K562 (cell line): ENCODE measurements around the gene BHLHE40. TPM values are rescaled to one million over a fixed set of nuclear protein-coding genes. Genes with fewer than 3 reads are reported as not detected.

ENCODE experiments used
- CCAR2 ChIP-seq: fragments of 200-400 bp; formaldehyde crosslinking; IDR thresholded peaks from 2 replicates; pipeline ENCODE4 v1.6.1; 2017; ENCODE audit warnings: mild to moderate bottlenecking, low read depth, low read length
- CHD2 ChIP-seq: IDR thresholded peaks from 2 replicates; pipeline ENCODE4 v1.6.1; 2011; ENCODE audit warnings: low read depth, low read length
- HDAC1 ChIP-seq, 2 experiments: fragments of 450-650 bp; IDR thresholded peaks; 2 replicates each; pipeline ENCODE4 v1.6.1; 2016 to 2017; ENCODE audit warnings: inconsistent platforms in 1 of 2, mild to moderate bottlenecking in 1 of 2, moderate library complexity in 1 of 2
- KLF10 ChIP-seq: fragments of 250-450 bp; sonication (Bioruptor Pico); IDR thresholded peaks from 2 replicates; pipeline ENCODE4 v1.6.1; 2021; ENCODE audit warnings: matching md5 sums
- RCOR1 ChIP-seq, 2 experiments: IDR thresholded peaks; 2 replicates each; pipeline ENCODE4 v1.6.1; 2012; ENCODE audit warnings: low read depth in 2 of 2, low read length in 2 of 2, borderline replicate concordance in 1 of 2, improper control_type of control experiment in 1 of 2
- SETDB1 ChIP-seq: IDR thresholded peaks from one replicate; pipeline ENCODE4 v1.6.1; 2012; ENCODE audit warnings: low read length, control low read depth, inconsistent platforms
- SNRNP70 ChIP-seq: fragments of 200-400 bp; formaldehyde crosslinking; optimal IDR thresholded peaks from 2 replicates; pipeline ENCODE3; 2017; ENCODE audit warnings: low read depth, low read length
- SRSF9 ChIP-seq: fragments of 200-400 bp; formaldehyde crosslinking; IDR thresholded peaks from 2 replicates; pipeline ENCODE4 v1.6.1; 2017; ENCODE audit warnings: low read depth, low read length, borderline replicate concordance
- STAT5B ChIP-seq: fragments of 250-450 bp; sonication (Bioruptor Pico); IDR thresholded peaks from 2 replicates; pipeline ENCODE4 v1.8.0; 2021; ENCODE audit warnings: mild to moderate bottlenecking, inconsistent platforms
- ZC3H8 ChIP-seq: fragments of 450-650 bp; IDR thresholded peaks from 2 replicates; pipeline ENCODE4 v1.6.1; 2017
- ZNF212 ChIP-seq: fragments of 450-650 bp; formaldehyde crosslinking; IDR thresholded peaks from 2 replicates; pipeline ENCODE4 v1.4.0; 2020; ENCODE audit warnings: mild to moderate bottlenecking
- ZNF431 ChIP-seq: sonication (generic); formaldehyde crosslinking; IDR thresholded peaks from 2 replicates; pipeline ENCODE4 v1.8.0; 2022; ENCODE audit warnings: mild to moderate bottlenecking, missing genetic modification reagents
- ZNF589 ChIP-seq: fragments of 200-800 bp; sonication (Bioruptor generic); IDR thresholded peaks from 2 replicates; pipeline ENCODE4 v1.6.1; 2016; ENCODE audit warnings: low read depth, missing genetic modification characterization, missing compliant biosample characterization
- ZNF707 ChIP-seq: fragments of 250-450 bp; sonication (Bioruptor Pico); conservative IDR thresholded peaks from 2 replicates; pipeline ENCODE4 v1.8.0; 2022; ENCODE audit warnings: inconsistent platforms, mild to moderate bottlenecking, moderate library complexity
- polyA plus RNA-seq, 8 experiments: library from polyadenylated mRNA; depleted of rRNA in 4 of 8; stranded (reverse) in 5 of 8; unstranded in 3 of 8; fragments of >200 nt; fragmentation: Nextera tagmentation in 2 of 8; fragmentation: Illumina TruSeq in 1 of 8; extraction: Ambion mirVana in 2 of 8; extraction: Trizol in 1 of 8; gene quantifications; 2 replicates each; pipeline versions ENCODE4 v1.2.1 to v1.2.3, GENCODE V29; 2011 to 2014; ENCODE audit warnings: inconsistent platforms in 1 of 8, missing spikeins in 1 of 8
- total RNA-seq, 7 experiments: library from RNA; depleted of rRNA in 6 of 7; stranded (reverse); fragments of >200 nt in 6 of 7; fragmentation: Illumina TruSeq in 2 of 7; extraction: Trizol in 2 of 7; gene quantifications; 2 replicates each; pipeline versions ENCODE4 v1.2.1 to v1.2.3, GENCODE V29; 2011 to 2021; ENCODE audit warnings: low replicate concordance in 1 of 7
- TF ChIP-seq, protein P1 (sequence below): fragments of 250-450 bp; sonication (Bioruptor Pico); IDR thresholded peaks from 2 replicates; pipeline ENCODE4 v1.4.0; 2020; ENCODE audit warnings: mild to moderate bottlenecking
- TF ChIP-seq, protein P2 (sequence below): fragments of 450-650 bp; IDR thresholded peaks from one replicate; pipeline ENCODE4 v1.6.1; 2018; ENCODE audit warnings: mild to moderate bottlenecking, moderate library complexity; ENCODE audit not compliant: partially characterized antibody
- TF ChIP-seq, protein P3 (sequence below): IDR thresholded peaks from 3 replicates; pipeline ENCODE4 v1.6.1; 2011; ENCODE audit warnings: borderline replicate concordance, mild to moderate bottlenecking, moderate library complexity; ENCODE audit not compliant: insufficient read length; ENCODE audit errors: extremely low read depth
- TF ChIP-seq, protein P4 (sequence below): fragments of 450-650 bp; formaldehyde crosslinking; IDR thresholded peaks from 2 replicates; pipeline ENCODE4 v1.4.0; 2020; ENCODE audit warnings: mild to moderate bottlenecking, moderate library complexity

The BHLHE40 gene
- total and polyA plus RNA-seq, 9 of the 15 experiments (the other 6 are each of a cell fraction or from before 2014, with no cell fraction given): 12.0 to 83.9 (median 31.4) TPM

DNA sequence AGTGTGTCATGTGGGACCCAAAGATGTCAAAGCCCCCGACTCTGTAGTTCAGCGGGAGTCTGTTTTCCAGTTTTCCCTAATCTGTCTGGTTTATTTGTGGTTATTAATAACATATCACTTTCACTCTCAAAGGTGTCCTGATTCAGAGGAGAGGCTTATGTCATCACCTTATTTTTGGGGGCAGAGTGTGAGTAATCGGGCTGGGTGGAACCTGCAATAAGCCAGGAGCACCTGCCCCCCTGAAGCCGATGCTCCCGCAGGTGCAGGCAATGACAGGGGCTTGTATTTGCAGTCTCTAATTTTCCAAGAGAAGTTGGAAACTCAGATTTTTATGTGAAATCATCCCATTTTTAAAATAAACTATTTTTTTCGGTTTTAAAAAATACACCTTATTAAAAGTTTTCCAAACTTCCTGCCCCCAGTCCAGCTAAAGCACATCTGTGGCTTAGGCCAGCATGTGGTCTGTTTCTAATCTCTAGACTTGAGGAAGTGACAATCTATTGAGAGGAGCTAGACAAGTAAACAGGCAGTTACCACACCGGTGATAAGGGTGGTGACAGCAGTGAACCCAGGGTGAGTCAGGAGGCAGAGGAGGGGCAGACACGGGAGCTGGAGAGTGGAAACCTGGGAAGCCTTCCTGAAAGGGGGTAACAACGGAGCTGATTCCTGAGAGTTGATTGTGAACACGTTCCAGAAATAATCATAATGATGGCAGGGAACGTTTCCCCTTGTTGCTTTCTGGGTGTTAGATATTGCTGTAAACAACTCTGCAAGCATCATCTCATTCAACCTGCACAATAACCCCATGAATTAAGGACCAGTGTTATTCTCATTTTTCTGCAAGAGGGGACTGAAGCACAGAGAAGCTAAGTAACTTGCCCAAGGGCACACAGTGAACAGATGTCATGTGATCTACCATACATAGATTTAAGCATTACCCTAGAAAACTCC lies 37.2 kb downstream of the BHLHE40 start (continued):
- TF ChIP-seq, protein P1, sequence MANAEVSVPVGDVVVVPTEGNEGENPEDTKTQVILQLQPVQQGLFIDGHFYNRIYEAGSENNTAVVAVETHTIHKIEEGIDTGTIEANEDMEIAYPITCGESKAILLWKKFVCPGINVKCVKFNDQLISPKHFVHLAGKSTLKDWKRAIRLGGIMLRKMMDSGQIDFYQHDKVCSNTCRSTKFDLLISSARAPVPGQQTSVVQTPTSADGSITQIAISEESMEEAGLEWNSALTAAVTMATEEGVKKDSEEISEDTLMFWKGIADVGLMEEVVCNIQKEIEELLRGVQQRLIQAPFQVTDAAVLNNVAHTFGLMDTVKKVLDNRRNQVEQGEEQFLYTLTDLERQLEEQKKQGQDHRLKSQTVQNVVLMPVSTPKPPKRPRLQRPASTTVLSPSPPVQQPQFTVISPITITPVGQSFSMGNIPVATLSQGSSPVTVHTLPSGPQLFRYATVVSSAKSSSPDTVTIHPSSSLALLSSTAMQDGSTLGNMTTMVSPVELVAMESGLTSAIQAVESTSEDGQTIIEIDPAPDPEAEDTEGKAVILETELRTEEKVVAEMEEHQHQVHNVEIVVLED (CRISPR knock-in tag): no peak
- TF ChIP-seq, protein P2, sequence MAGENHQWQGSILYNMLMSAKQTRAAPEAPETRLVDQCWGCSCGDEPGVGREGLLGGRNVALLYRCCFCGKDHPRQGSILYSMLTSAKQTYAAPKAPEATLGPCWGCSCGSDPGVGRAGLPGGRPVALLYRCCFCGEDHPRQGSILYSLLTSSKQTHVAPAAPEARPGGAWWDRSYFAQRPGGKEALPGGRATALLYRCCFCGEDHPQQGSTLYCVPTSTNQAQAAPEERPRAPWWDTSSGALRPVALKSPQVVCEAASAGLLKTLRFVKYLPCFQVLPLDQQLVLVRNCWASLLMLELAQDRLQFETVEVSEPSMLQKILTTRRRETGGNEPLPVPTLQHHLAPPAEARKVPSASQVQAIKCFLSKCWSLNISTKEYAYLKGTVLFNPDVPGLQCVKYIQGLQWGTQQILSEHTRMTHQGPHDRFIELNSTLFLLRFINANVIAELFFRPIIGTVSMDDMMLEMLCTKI: no peak
- TF ChIP-seq SNRNP70 (no peak), KLF10 (CRISPR knock-in tag) (no peak), CHD2 (no peak), ZNF589 (CRISPR knock-in tag) (peak; percentile 87), CCAR2 (no peak), STAT5B (CRISPR knock-in tag) (no peak), ZNF707 (CRISPR knock-in tag) (no peak), ZNF212 (no peak), HDAC1 (IDR thresholded peaks at IDR 0.05) (peak in 1 of 2 experiments; percentile 97; a peak in 2 of 4 replicates), SETDB1 (no peak), ZC3H8 (no peak), ZNF431 (CRISPR knock-in tag) (no peak), RCOR1 (IDR thresholded peaks at IDR 0.05; ENCODE audit: borderline replicate concordance in 1 of 2, low read depth in 2 of 2, low read length in 2 of 2) (peak; percentile 83 to 99; a peak in 3 of 4 replicates), SRSF9 (no peak)
- TF ChIP-seq, protein P3, sequence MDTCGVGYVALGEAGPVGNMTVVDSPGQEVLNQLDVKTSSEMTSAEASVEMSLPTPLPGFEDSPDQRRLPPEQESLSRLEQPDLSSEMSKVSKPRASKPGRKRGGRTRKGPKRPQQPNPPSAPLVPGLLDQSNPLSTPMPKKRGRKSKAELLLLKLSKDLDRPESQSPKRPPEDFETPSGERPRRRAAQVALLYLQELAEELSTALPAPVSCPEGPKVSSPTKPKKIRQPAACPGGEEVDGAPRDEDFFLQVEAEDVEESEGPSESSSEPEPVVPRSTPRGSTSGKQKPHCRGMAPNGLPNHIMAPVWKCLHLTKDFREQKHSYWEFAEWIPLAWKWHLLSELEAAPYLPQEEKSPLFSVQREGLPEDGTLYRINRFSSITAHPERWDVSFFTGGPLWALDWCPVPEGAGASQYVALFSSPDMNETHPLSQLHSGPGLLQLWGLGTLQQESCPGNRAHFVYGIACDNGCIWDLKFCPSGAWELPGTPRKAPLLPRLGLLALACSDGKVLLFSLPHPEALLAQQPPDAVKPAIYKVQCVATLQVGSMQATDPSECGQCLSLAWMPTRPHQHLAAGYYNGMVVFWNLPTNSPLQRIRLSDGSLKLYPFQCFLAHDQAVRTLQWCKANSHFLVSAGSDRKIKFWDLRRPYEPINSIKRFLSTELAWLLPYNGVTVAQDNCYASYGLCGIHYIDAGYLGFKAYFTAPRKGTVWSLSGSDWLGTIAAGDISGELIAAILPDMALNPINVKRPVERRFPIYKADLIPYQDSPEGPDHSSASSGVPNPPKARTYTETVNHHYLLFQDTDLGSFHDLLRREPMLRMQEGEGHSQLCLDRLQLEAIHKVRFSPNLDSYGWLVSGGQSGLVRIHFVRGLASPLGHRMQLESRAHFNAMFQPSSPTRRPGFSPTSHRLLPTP: peak; percentile 14
- TF ChIP-seq, protein P4, sequence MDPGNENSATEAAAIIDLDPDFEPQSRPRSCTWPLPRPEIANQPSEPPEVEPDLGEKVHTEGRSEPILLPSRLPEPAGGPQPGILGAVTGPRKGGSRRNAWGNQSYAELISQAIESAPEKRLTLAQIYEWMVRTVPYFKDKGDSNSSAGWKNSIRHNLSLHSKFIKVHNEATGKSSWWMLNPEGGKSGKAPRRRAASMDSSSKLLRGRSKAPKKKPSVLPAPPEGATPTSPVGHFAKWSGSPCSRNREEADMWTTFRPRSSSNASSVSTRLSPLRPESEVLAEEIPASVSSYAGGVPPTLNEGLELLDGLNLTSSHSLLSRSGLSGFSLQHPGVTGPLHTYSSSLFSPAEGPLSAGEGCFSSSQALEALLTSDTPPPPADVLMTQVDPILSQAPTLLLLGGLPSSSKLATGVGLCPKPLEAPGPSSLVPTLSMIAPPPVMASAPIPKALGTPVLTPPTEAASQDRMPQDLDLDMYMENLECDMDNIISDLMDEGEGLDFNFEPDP (CRISPR knock-in tag): no peak
